ENCODE measurements around the gene THOC1.

- TF ChIP-seq CTCF (IDR thresholded peaks at IDR 0.05) (no peak), POLR2A (IDR thresholded peaks at IDR 0.05) (no peak), EP300 (IDR thresholded peaks at IDR 0.05) (no peak)
Measured at GRCh38 chr18:213505-213904, 54.3 kb downstream of the THOC1 start.
